Psoas muscle (tissue), 8 donors: Measurements from ENCODE around the gene MMP23B. TPM values are rescaled to one million over a fixed set of nuclear protein-coding genes. Genes with fewer than 3 reads are reported as not detected.
"Not testable (repeated sequence)": the region's sequence is repeated elsewhere in the genome, so short reads cannot be mapped to it uniquely, and the experiment has no call there.

Experiments
- ATAC-seq, 4 donors: fragments of 200-7000 bp; cut with Tn5 transposase; one replicate each; pipeline ENCODE4 v1.9.1; 2020; ENCODE audit warnings: moderate library complexity in 3 of 4, mild to moderate bottlenecking in 2 of 4
- DNase-seq, 2 donors: peaks; one replicate each; pipeline ENCODE4 v3.0.0-alpha.2; 2020
- H3K27ac ChIP-seq: fragments of 200-600 bp; one replicate; pipeline ENCODE4 v1.8.0; 2022
- H3K27me3 ChIP-seq, 3 donors: fragments of 200-600 bp in 1 of 3; one replicate each; pipeline versions ENCODE4 v1.6.1 to v1.8.0; 2013 to 2022; ENCODE audit warnings: low read length in 2 of 3, mild to moderate bottlenecking in 2 of 3, moderate library complexity in 1 of 3; ENCODE audit not compliant: insufficient read depth in 3 of 3
- H3K36me3 ChIP-seq, 2 donors: fragments of 200-600 bp in 1 of 2; one replicate each; pipeline versions ENCODE4 v1.6.1 to v1.8.0; 2013 to 2022; ENCODE audit warnings: low read depth in 1 of 2, mild to moderate bottlenecking in 1 of 2, moderate library complexity in 1 of 2; ENCODE audit not compliant: insufficient read depth in 1 of 2
- H3K4me1 ChIP-seq: fragments of 200-600 bp; one replicate; pipeline ENCODE4 v1.8.0; 2022
- H3K4me3 ChIP-seq: fragments of 200-600 bp; one replicate; pipeline ENCODE4 v1.8.0; 2022; ENCODE audit warnings: mild to moderate bottlenecking
- H3K9me3 ChIP-seq: fragments of 200-600 bp; one replicate; pipeline ENCODE4 v1.8.0; 2022
- CTCF ChIP-seq: fragments of 200-600 bp; IDR thresholded peaks from one replicate; pipeline ENCODE4 v1.8.0; 2022; ENCODE audit warnings: antibody characterized with exemption
- WGBS, 3 donors: extraction: QIAGEN DNeasy Blood & Tissue Kit; methylation state at CpG; one replicate each; pipeline versions ENCODE4 v1.1.6 to v1.1.7; 2013; 5-methylcytosine and 5-hydroxymethylcytosine counted together
- intact Hi-C, 2 donors: fragments of 100-400 bp; cut with DNase I; formaldehyde crosslinking; loops; one replicate each; pipeline versions ENCODE4 v1.11.0 to v1.14.2; 2022
- polyA plus RNA-seq, 3 donors: library from polyadenylated mRNA; stranded (reverse); fragments of 200-250 nt; gene quantifications; one replicate each; pipeline ENCODE4 v1.2.3, GENCODE V29; 2013
- total RNA-seq, 4 donors: library from RNA; stranded (reverse); fragmentation: NEBNext Ultra II Directional in 2 of 4; extraction: Animal tissue kit (Norgen Biotek cat#: 25700) in 2 of 4; gene quantifications; one replicate each; pipeline versions ENCODE4 v1.2.1 to v1.2.4, GENCODE V29; 2021 to 2023
- donor health status: healthy with polysubstance abuse.
- donor health status: DM: no; HTN: no; CAD: no; lungs with moderate emphysema.
- donor health status: Bipolar disorder and iron deficiency.
- donor health status: healthy.
- donor health status: DM: yes; HTN: yes; CAD: no.
- donor health status: DM: no; HTN: no; CAD: no.
- donor health status: DM: no; HTN: no; CAD: no.
- donor health status: DM: yes; HTN: yes; CAD: no.

MMP23B gene
- total and polyA plus RNA-seq, 7 donors, result 0.25 to 1.8 (median 0.32) TPM; not detected in 2

DNA sequence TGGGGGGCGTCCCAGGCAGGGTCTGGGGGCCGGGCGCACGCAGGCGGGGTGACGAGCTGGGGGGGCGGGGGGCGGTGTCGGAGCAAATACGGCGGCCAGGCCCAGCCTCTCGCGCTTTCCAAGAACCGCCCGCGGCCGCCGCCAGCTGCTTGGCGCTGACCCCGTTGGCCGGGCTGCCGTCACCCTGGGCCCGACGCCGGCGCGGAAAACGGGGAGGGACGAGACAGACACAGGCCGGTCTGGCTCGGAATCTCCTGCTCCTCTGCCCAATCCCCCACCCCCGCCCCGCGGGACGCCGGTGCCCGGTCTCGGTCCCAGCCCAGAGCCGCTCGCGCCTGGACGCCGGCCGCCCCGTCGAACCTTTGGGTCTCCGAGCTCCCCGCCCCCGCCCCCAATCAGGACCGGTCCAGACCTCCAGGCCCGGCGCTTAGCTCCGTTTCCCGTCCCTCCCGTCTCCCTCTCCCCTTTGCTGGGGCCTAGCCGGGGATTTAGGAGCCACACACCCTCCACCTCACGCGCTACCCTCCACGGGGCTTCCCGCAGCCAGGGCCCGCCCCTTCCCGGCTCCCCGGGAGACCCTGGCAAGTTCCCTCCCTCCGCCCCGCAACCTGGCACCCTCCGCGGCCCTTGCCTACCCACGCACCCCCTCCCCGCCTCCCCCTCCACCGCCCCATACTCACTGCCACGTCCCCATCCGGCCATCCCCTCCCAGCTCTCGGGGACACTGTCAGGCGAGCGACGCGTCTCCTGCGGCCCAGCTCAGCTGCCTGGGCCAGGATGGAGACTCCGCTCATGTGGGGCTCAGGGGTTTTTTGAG lies 800 bp upstream of the MMP23B start:
- 1 to 2% (median 2%) methylated on average over 48 to 79 of the region's 79 CpGs for WGBS, 3 donors
- Histone ChIP-seq H3K4me1 (peaks cover 3% of the 10 kb centered on the region), H3K4me3 (peak overlapping the region; percentile 30), H3K36me3 (peaks cover 4 to 32% of the 10 kb centered on the region in 2 donors), H3K9me3 (no peaks in the 10 kb centered on the region), H3K27ac (peak overlapping the region; percentile 1), H3K27me3 (peaks cover 0 to 2% (median 0%) of the 10 kb centered on the region in 3 donors)
- ATAC-seq (peak; percentile 67 to 83 (median 79)), DNase-seq (peak; percentile 82 to 88)
- no peak for TF ChIP-seq CTCF
- intact Hi-C loops, result no loop called here

- H3K27ac ChIP-seq, H3K9me3 ChIP-seq, H3K4me3 ChIP-seq, H3K27me3 ChIP-seq, intact Hi-C loops, H3K4me1 ChIP-seq, ATAC-seq, DNase-seq: not testable (repeated sequence)
- WGBS, 3 donors, result no CpG with 5 or more reads among the region's 35 CpGs
- H3K36me3 ChIP-seq, result peaks cover 4 to 26% of the 10 kb centered on the region in 2 donors
These were observed 1.4 kb downstream of the MMP23B start for GRCh38 chr1:1633409-1633808.

DNA sequence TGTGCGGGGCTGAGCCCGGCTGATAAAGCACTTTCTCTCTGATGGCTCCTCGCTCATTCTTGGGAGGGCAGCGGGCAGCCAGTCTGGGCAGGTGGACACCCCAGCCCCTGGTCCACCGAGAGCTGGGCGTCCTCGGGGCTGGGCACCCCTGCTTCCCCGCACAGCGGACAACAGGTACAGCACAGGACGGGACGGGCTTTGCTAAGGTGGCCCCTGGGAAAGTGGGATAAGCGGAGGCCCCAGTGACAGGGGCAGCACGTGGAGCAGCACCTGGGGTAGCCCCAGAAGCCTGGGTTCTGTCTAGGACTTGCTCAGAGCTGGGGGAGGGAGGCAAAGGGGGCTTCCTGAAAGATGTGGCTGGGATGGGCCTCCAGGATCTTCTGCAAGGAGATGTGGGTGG lies 2.6 kb downstream of the MMP23B start:
- H3K9me3 ChIP-seq, ATAC-seq, intact Hi-C loops, H3K27ac ChIP-seq, H3K27me3 ChIP-seq, H3K4me3 ChIP-seq, H3K4me1 ChIP-seq: not testable (repeated sequence)
- WGBS, 3 donors, result 90 to 95% (median 91%) methylated on average over 8 to 9 of the region's 13 CpGs
- peak in 1 of 2 donors; percentile 23 for DNase-seq
- peaks cover 0 to 24% of the 10 kb centered on the region in 2 donors for H3K36me3 ChIP-seq

GRCh38 chr1:1636621-1637478 lies 4.9 kb downstream of the MMP23B start:
- H3K36me3 ChIP-seq, result peaks cover 0 to 27% of the 10 kb centered on the region in 2 donors
- H3K4me3 ChIP-seq, H3K4me1 ChIP-seq, H3K27ac ChIP-seq, H3K27me3 ChIP-seq, H3K9me3 ChIP-seq, intact Hi-C loops, ATAC-seq: not testable (repeated sequence)
- DNase-seq, result peak in 1 of 2 donors; percentile 47
- 88 to 89% (median 89%) methylated on average over 34 to 37 of the region's 37 CpGs for WGBS, 3 donors

GRCh38 chr1:1637479-1637875 lies 5.5 kb downstream of the MMP23B start:
- peak in 1 of 2 donors; percentile 19 for DNase-seq
- intact Hi-C loops, H3K9me3 ChIP-seq, H3K4me1 ChIP-seq, H3K27ac ChIP-seq, H3K4me3 ChIP-seq, H3K27me3 ChIP-seq, ATAC-seq: not testable (repeated sequence)
- 81 to 82% (median 82%) methylated on average over 12 to 14 of the region's 14 CpGs for WGBS, 3 donors
- H3K36me3 ChIP-seq, result peaks cover 0 to 27% of the 10 kb centered on the region in 2 donors

DNA sequence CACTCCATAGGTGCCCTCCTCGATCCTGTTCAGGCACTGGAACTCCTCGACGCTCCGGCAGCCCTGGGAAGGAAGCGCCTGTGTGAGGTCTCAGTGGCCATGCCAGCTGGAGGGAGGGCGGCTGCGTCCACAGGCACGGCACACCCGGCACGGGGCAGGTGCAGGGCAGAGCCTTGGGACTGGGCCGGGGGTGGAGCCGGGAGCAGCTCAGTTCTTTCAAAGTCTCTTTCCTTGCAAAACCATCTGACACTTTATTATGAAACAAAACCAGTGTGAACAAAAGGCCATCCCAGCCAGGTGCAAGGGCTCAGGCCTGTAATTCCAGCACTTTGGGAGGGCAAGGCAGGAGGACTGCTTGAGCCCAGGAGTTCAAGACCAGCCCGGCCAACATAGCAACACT lies 6.6 kb downstream of the MMP23B start:
- H3K4me1 ChIP-seq, H3K9me3 ChIP-seq, H3K27ac ChIP-seq, intact Hi-C loops, H3K27me3 ChIP-seq, H3K4me3 ChIP-seq: not testable (repeated sequence)
- ATAC-seq (peak in 1 of 4 donors; percentile 47), DNase-seq (peak in 1 of 2 donors; percentile 38)
- peaks cover 0 to 30% of the 10 kb centered on the region in 2 donors for H3K36me3 ChIP-seq
- 73 to 90% (median 82%) methylated on average over 8 to 9 of the region's 13 CpGs for WGBS, 3 donors

DNA sequence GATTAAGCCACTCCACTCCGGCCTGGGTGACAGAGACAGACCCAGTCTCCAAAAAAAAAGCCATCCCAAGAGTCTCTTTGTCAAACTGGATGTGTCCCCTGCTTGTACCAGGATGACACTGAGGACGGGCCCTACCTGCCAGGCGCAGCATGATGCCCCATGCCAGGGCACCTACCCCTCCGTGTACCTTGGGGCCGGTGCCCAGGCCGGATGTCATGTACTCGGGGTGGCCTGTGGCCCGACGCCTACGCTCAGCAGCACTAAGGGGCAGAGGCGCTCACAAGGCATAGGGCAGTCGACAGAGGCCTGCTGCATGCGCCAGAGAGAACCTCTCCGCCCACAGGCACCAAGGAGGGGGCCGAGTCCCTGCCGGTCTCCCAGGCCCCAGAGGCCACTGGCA lies 7.4 kb downstream of the MMP23B start:
- H3K9me3 ChIP-seq, H3K4me3 ChIP-seq, H3K27me3 ChIP-seq, H3K27ac ChIP-seq, intact Hi-C loops, ATAC-seq, H3K4me1 ChIP-seq: not testable (repeated sequence)
- peaks cover 0 to 30% of the 10 kb centered on the region in 2 donors for H3K36me3 ChIP-seq
- peak in 1 of 2 donors; percentile 27 for DNase-seq
- WGBS, 3 donors, result 90 to 91% (median 90%) methylated on average over 13 to 16 of the region's 16 CpGs

DNA sequence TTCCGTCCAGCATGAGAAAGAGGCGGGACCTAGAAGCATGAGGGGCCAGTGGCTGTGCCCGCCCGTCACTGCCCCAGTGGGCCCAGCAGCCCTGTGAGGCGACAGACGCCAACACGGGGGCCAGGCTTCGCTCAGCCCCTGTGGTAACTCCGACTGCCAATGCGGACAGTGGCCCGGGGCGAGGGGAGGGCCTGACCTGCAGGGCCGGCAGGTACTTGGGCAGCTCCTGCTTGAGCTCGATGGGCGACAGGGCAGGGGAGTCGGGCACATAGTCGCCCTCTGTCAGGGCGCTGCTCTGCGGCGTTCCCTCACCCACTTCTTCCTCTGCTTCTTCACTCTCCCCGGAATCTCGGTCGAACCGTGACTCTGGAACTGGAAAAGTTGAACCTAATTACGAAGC lies 8.1 kb downstream of the MMP23B start:
- H3K36me3 ChIP-seq, result peaks cover 0 to 30% of the 10 kb centered on the region in 2 donors
- H3K4me3 ChIP-seq, H3K27me3 ChIP-seq, H3K27ac ChIP-seq, H3K9me3 ChIP-seq, H3K4me1 ChIP-seq, ATAC-seq, intact Hi-C loops: not testable (repeated sequence)
- WGBS, 3 donors, result 94 to 98% (median 97%) methylated on average over 7 to 21 of the region's 25 CpGs
- DNase-seq, result peak in 1 of 2 donors; percentile 35

DNA sequence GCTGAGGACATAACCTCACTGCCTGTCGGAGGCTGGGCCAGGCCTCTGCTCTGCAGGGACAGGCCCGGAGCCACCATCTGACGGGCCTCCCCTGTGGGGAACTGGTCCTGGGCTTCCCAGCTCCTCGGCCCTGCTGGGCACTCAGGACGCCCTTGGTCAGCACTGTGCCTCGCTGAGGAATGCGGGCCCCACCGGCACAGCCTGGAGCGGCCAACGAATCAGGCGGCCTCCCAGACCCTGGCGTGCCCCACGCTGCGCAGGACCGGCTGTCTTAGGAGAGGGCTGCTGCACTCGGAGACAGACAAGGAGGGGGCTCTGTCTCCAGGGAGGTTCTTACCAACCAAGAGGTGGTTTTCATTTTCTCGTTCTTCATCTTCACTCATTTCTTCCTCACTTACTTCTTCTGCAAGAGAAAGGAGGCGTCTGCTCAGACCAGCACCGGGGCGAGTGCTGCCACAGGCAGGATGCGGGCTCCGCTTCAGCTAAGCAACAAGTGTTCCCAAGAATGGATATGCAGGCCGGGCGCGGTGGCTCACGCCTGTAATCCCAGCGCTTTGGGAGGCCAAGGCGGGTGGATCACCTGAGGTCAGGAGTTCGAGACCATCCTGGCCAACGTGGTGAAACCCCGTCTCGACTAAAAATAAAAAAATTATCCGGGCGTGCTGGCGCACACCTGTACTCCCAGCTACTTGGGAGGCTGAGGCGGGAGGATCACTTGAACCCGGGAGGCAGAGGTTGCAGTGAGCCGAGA lies 8.9 kb downstream of the MMP23B start:
- DNase-seq, H3K27me3 ChIP-seq, H3K27ac ChIP-seq, H3K9me3 ChIP-seq, H3K4me1 ChIP-seq, intact Hi-C loops, ATAC-seq, H3K4me3 ChIP-seq: not testable (repeated sequence)
- peaks cover 0 to 34% of the 10 kb centered on the region in 2 donors for H3K36me3 ChIP-seq
- 93 to 95% (median 94%) methylated on average over 19 to 32 of the region's 38 CpGs for WGBS, 3 donors
